Ovary (tissue), 3 donors: ENCODE data around the gene PARD3B.

Source experiments
- EP300 ChIP-seq: sonication (generic); formaldehyde crosslinking; IDR thresholded peaks from one replicate; pipeline ENCODE4 v1.6.1; 2017; ENCODE audit warnings: antibody characterized with exemption
- POLR2A ChIP-seq: fragments of 450-650 bp; IDR thresholded peaks from one replicate; pipeline ENCODE4 v1.6.1; 2017; ENCODE audit warnings: antibody characterized with exemption, mild to moderate bottlenecking, moderate library complexity
- TF ChIP-seq, protein P1 (sequence below), 3 donors: fragments of 450-650 bp in 2 of 3; fragments of 200-600 bp in 1 of 3; IDR thresholded peaks; one replicate each; pipeline versions ENCODE4 v1.5.1 to v1.8.0; 2016 to 2022; ENCODE audit warnings: antibody characterized with exemption in 3 of 3, mild to moderate bottlenecking in 1 of 3
- donor health status: DM: no; HTN: no; CAD: no.

- TF ChIP-seq, protein P1, sequence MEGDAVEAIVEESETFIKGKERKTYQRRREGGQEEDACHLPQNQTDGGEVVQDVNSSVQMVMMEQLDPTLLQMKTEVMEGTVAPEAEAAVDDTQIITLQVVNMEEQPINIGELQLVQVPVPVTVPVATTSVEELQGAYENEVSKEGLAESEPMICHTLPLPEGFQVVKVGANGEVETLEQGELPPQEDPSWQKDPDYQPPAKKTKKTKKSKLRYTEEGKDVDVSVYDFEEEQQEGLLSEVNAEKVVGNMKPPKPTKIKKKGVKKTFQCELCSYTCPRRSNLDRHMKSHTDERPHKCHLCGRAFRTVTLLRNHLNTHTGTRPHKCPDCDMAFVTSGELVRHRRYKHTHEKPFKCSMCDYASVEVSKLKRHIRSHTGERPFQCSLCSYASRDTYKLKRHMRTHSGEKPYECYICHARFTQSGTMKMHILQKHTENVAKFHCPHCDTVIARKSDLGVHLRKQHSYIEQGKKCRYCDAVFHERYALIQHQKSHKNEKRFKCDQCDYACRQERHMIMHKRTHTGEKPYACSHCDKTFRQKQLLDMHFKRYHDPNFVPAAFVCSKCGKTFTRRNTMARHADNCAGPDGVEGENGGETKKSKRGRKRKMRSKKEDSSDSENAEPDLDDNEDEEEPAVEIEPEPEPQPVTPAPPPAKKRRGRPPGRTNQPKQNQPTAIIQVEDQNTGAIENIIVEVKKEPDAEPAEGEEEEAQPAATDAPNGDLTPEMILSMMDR (IDR thresholded peaks at IDR 0.05): no peak
- TF ChIP-seq POLR2A (no peak), EP300 (no peak)
Measured at GRCh38 chr2:205540036-205540435, 994.8 kb downstream of the PARD3B start.
